Upper lobe of right lung (tissue), 1 donor: ENCODE data around the gene RBM28. TPM values are rescaled to one million over a fixed set of nuclear protein-coding genes. Genes with fewer than 3 reads are reported as not detected.

ENCODE experiments used
- ATAC-seq: fragments of 200-7000 bp; cut with Tn5 transposase; one replicate; pipeline ENCODE4 v1.9.1; 2020; ENCODE audit warnings: mild to moderate bottlenecking, moderate library complexity
- DNase-seq: peaks from one replicate; pipeline ENCODE4 v3.0.0-alpha.2; 2020
- H3K27ac ChIP-seq: fragments of 200-600 bp; one replicate; pipeline ENCODE4 v1.8.0; 2022
- H3K27me3 ChIP-seq: fragments of 200-600 bp; one replicate; pipeline ENCODE4 v1.8.0; 2022; ENCODE audit warnings: mild to moderate bottlenecking
- H3K36me3 ChIP-seq: fragments of 200-600 bp; one replicate; pipeline ENCODE4 v1.8.0; 2022
- H3K4me1 ChIP-seq: fragments of 200-600 bp; one replicate; pipeline ENCODE4 v1.8.0; 2022
- H3K4me3 ChIP-seq: fragments of 200-600 bp; one replicate; pipeline ENCODE4 v1.8.0; 2022; ENCODE audit warnings: mild to moderate bottlenecking
- H3K9me3 ChIP-seq: fragments of 200-600 bp; one replicate; pipeline ENCODE4 v1.8.0; 2022
- intact Hi-C: fragments of 100-400 bp; cut with DNase I; formaldehyde crosslinking; loops from one replicate; pipeline ENCODE4 v1.11.0; 2022
- total RNA-seq: library from RNA; stranded (reverse); fragmentation: NEBNext Ultra II Directional; extraction: Animal tissue kit (Norgen Biotek cat#: 25700); gene quantifications from one replicate; pipeline ENCODE4 v1.2.1, GENCODE V29; 2021
- TF ChIP-seq, protein P1 (sequence below): fragments of 200-600 bp; IDR thresholded peaks from one replicate; pipeline ENCODE4 v1.8.0; 2022; ENCODE audit warnings: antibody characterized with exemption
- donor health status: DM: no; HTN: yes; CAD: no; lungs with severe emphysema.

Gene RBM28
- total RNA-seq, 1 donor from 2014 or later: 28.3 TPM

DNA sequence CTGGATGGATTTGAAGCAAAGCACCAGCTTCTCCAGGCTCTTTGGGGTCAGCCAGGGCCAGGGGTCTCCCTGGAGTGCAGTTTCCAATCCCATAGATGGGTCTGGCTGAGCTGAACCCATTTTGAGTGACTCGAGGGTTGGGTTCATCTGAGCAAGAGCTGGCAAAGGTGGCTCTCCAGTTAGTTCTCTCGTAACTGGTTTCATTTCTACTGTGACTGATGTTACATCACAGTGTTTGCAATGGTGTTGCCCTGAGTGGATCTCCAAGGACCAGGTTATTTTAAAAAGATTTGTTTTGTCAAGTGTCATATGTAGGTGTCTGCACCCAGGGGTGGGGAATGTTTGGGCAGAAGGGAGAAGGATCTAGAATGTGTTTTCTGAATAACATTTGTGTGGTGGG is 88.4 kb downstream of the RBM28 start:
- Histone ChIP-seq H3K27ac (no peak overlapping the region), H3K27me3 (no peaks in the 10 kb centered on the region), H3K4me3 (no peak overlapping the region), H3K4me1 (no peaks in the 10 kb centered on the region), H3K36me3 (no peaks in the 10 kb centered on the region), H3K9me3 (no peaks in the 10 kb centered on the region)
- no peak for DNase-seq
- TF ChIP-seq, protein P1, sequence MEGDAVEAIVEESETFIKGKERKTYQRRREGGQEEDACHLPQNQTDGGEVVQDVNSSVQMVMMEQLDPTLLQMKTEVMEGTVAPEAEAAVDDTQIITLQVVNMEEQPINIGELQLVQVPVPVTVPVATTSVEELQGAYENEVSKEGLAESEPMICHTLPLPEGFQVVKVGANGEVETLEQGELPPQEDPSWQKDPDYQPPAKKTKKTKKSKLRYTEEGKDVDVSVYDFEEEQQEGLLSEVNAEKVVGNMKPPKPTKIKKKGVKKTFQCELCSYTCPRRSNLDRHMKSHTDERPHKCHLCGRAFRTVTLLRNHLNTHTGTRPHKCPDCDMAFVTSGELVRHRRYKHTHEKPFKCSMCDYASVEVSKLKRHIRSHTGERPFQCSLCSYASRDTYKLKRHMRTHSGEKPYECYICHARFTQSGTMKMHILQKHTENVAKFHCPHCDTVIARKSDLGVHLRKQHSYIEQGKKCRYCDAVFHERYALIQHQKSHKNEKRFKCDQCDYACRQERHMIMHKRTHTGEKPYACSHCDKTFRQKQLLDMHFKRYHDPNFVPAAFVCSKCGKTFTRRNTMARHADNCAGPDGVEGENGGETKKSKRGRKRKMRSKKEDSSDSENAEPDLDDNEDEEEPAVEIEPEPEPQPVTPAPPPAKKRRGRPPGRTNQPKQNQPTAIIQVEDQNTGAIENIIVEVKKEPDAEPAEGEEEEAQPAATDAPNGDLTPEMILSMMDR: no peak
- ATAC-seq: no peak
- intact Hi-C loops: no loop called here

DNA sequence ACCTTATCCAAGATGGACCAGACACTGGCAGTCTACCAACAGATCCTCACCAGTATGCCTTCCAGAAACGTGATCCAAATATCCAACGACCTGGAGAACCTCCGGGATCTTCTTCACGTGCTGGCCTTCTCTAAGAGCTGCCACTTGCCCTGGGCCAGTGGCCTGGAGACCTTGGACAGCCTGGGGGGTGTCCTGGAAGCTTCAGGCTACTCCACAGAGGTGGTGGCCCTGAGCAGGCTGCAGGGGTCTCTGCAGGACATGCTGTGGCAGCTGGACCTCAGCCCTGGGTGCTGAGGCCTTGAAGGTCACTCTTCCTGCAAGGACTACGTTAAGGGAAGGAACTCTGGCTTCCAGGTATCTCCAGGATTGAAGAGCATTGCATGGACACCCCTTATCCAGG is 89.2 kb downstream of the RBM28 start:
- ATAC-seq (no peak), DNase-seq (no peak)
- Histone ChIP-seq H3K27ac (no peak overlapping the region), H3K27me3 (no peaks in the 10 kb centered on the region), H3K36me3 (no peaks in the 10 kb centered on the region), H3K9me3 (no peaks in the 10 kb centered on the region), H3K4me3 (no peak overlapping the region), H3K4me1 (no peaks in the 10 kb centered on the region)
- intact Hi-C loops: no loop called here
- TF ChIP-seq, protein P1: no peak

DNA sequence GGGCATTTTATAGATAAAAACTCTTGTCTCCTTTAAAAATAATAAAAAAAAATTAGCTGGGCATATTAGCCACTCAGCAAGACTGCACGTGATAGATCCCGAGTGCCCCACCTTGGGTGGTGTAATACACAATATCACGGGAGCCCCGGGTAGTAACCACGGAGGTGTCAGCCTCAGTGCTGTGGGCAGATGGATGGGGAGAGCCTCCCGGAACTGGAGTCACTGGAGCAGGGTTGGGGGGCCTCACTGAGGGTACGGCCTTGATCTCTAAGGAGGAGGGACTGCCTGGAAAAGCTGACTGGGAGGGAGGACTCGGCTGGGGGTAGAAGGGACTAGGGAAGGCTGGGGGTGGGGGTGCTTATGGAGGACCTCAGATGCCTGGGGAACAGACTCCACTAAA is 90.0 kb downstream of the RBM28 start:
- intact Hi-C loops: no loop called here
- TF ChIP-seq, protein P1: no peak
- no peaks in the 10 kb centered on the region for H3K9me3 ChIP-seq
- ATAC-seq (no peak), DNase-seq (no peak)
- no peaks in the 10 kb centered on the region for H3K4me1 ChIP-seq
- H3K27me3 ChIP-seq: no peaks in the 10 kb centered on the region
- no peak overlapping the region for H3K4me3 ChIP-seq
- no peak overlapping the region for H3K27ac ChIP-seq
- H3K36me3 ChIP-seq: no peaks in the 10 kb centered on the region

DNA sequence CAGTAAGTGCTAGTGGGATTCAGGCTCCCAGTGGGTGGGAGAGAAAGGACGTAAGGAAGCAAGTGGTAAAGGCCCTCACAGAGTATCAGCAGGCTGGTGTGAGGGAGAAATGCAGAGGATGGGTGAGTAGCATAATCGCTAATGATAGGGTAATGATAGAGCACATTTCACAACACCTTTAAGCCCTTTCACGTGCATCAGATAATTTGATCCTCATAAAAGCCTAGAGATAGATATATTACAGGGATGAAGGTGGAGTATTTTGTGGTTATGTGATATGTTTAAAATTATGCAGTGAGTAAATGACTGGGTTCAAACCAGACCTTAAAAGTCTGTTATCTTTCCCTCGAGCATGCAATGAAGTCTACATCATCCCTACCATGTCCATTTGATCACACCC is 92.4 kb downstream of the RBM28 start:
- ATAC-seq (no peak), DNase-seq (no peak)
- Histone ChIP-seq H3K4me3 (no peak overlapping the region), H3K4me1 (no peaks in the 10 kb centered on the region), H3K27ac (no peak overlapping the region), H3K9me3 (no peaks in the 10 kb centered on the region), H3K27me3 (no peaks in the 10 kb centered on the region), H3K36me3 (no peaks in the 10 kb centered on the region)
- intact Hi-C loops: no loop called here
- TF ChIP-seq, protein P1: no peak

Other genes starting within 250 kb of the RBM28 start
- gene LEP, start 102.6 kb downstream of the RBM28 start, total RNA-seq: not detected
- 0.26 TPM for gene PRRT4, start 17.8 kb upstream of the RBM28 start, total RNA-seq
- gene IMPDH1, start 66.1 kb upstream of the RBM28 start, total RNA-seq: 59.8 TPM
- 8.9 TPM for gene HILPDA, start 112.0 kb upstream of the RBM28 start, total RNA-seq
- 22.1 TPM for gene METTL2B, start 132.8 kb upstream of the RBM28 start, total RNA-seq